ENCODE data around the gene GDF10. TPM values are rescaled to one million over a fixed set of nuclear protein-coding genes. Genes with fewer than 3 reads are reported as not detected.
A peak's percentile ranks its signal among the peaks of the same experiment; 100 is the strongest.

Gene GDF10
- total RNA-seq, 1 experiment from 2014 or later = not detected

DNA sequence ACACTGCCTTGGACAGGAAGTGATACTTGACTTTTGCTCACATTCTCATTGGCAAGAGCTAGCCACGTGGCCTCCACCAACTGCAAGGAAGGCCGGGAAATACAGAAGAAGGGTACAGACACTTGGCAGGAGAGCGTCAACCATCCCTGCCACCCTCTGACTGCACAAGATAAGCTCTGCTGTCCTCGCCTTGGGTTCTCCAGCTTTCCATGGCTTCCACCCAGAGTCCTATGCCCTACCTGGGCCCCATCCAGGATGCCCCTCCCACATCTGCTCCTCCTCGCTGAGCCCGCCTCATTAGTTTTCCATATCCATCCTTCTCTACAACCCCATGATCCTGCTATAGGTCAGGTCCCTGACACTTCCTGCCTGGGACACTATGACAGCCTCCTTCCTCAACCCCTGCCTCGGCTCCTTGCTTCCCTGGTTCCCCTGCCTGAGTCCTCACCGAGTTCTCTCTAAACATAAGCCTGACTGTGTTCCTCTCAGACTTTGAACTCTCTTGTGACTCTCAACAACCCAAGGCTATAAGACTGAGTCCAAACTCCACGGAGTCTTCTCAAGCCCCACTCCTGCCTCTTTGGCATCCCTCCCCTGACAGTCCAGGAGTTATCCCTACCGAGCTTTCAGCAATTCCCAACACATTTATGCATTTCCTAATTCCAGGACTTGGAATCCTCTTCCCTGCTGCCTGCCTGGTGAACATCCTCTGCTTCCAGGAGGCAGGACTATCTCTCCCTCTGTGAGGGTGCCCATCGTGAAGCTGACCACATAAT is 23.2 kb upstream of the GDF10 start:
- no peak overlapping the region for H2AFZ ChIP-seq (ENCODE audit: low read length)
- POLR2A ChIA-PET (ENCODE audit: unreplicated experiment) = no interaction called here
- CTCF ChIA-PET = no interaction called here

GRCh38 chr10:47277352-47278151 is 22.4 kb upstream of the GDF10 start:
- POLR2A ChIA-PET (ENCODE audit: unreplicated experiment) = no interaction called here
- Histone ChIP-seq H3K27me3 (ENCODE audit: low read length) (peaks cover 12% of the 10 kb centered on the region), H3K9ac (ENCODE audit: low read length) (no peak overlapping the region), H3K79me2 (ENCODE audit: low read length) (no peaks in the 10 kb centered on the region), H3F3A (ENCODE audit: low read length, unreplicated experiment) (no peaks in the 10 kb centered on the region), H3K9me3 (ENCODE audit: low read length) (no peaks in the 10 kb centered on the region), H3K4me3 (ENCODE audit: low read length) (no peak overlapping the region), H4K20me1 (ENCODE audit: low read length) (no peaks in the 10 kb centered on the region), H3K4me1 (ENCODE audit: insufficient read depth, low read length) (no peaks in the 10 kb centered on the region), H3K27ac (ENCODE audit: low read length) (no peak overlapping the region), H3K9me2 (replicated peaks; ENCODE audit: low read length) (no peaks in the 10 kb centered on the region), H2AFZ (ENCODE audit: low read length) (no peak overlapping the region), H3K4me2 (ENCODE audit: low read length) (no peak overlapping the region), H3K36me3 (ENCODE audit: low read depth, low read length) (no peaks in the 10 kb centered on the region)
- no peak for TF ChIP-seq EZH2phosphoT487 (IDR thresholded peaks at IDR 0.05; ENCODE audit: borderline replicate concordance, low read length)
- no peak for TF ChIP-seq EZH2 (IDR thresholded peaks at IDR 0.05; ENCODE audit: low read length, unreplicated experiment)
- no peak for TF ChIP-seq CTCF (conservative IDR thresholded peaks at IDR 0.05; ENCODE audit: low read depth, low read length)
- CTCF ChIA-PET = no interaction called here
- no peak for ATAC-seq
- no TSS peak for BruUV-seq (replicated peaks)
- peak; percentile 4 for DNase-seq
- intact Hi-C loops (cut with micrococcal nuclease) = no loop called here

More for the DNA sequence above, 23.2 kb upstream of the GDF10 start:
- Histone ChIP-seq H3K4me1 (ENCODE audit: insufficient read depth, low read length) (no peaks in the 10 kb centered on the region), H3K4me3 (ENCODE audit: low read length) (no peak overlapping the region), H3K27me3 (ENCODE audit: low read length) (peaks cover 10% of the 10 kb centered on the region), H3K9me2 (replicated peaks; ENCODE audit: low read length) (no peaks in the 10 kb centered on the region), H3K9ac (ENCODE audit: low read length) (no peak overlapping the region), H3K27ac (ENCODE audit: low read length) (no peak overlapping the region), H3F3A (ENCODE audit: low read length, unreplicated experiment) (no peaks in the 10 kb centered on the region), H4K20me1 (ENCODE audit: low read length) (no peaks in the 10 kb centered on the region), H3K79me2 (ENCODE audit: low read length) (no peaks in the 10 kb centered on the region), H3K36me3 (ENCODE audit: low read depth, low read length) (no peaks in the 10 kb centered on the region), H3K9me3 (ENCODE audit: low read length) (no peaks in the 10 kb centered on the region), H3K4me2 (ENCODE audit: low read length) (no peak overlapping the region)
- ATAC-seq (no peak), DNase-seq (no peak)
- no peak for TF ChIP-seq EZH2phosphoT487 (IDR thresholded peaks at IDR 0.05; ENCODE audit: borderline replicate concordance, low read length)
- TF ChIP-seq CTCF (conservative IDR thresholded peaks at IDR 0.05; ENCODE audit: low read depth, low read length) = no peak
- TF ChIP-seq EZH2 (IDR thresholded peaks at IDR 0.05; ENCODE audit: low read length, unreplicated experiment) = no peak
- no TSS peak for BruUV-seq (replicated peaks)
- intact Hi-C loops (cut with micrococcal nuclease) = no loop called here

DNA sequence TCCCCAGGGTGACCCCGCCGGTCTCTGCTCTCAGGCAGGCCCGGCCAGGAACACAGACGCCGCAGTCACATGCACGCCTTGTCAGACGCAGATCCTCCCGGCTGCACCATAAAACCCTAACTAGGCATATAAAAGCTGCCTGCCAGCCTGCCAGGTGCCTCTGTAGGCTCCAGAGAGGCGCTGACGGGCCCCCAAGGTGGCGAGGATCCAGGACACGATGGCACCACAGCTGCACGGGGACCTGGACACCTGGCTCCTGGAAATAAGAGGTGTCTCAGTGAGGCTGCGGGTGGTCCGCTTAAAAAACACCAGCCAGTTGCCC is 21.9 kb upstream of the GDF10 start:
- no TSS peak for BruUV-seq (replicated peaks)
- H3K4me1 ChIP-seq (ENCODE audit: insufficient read depth, low read length) = no peaks in the 10 kb centered on the region
- H3K9me2 ChIP-seq (replicated peaks; ENCODE audit: low read length) = no peaks in the 10 kb centered on the region
- H3K79me2 ChIP-seq (ENCODE audit: low read length) = no peaks in the 10 kb centered on the region
- ChIA-PET CTCF (no interaction called here), POLR2A (ENCODE audit: unreplicated experiment) (no interaction called here)
- H3K9me3 ChIP-seq (ENCODE audit: low read length) = no peaks in the 10 kb centered on the region
- H3F3A ChIP-seq (ENCODE audit: low read length, unreplicated experiment) = no peaks in the 10 kb centered on the region
- H3K27me3 ChIP-seq (ENCODE audit: low read length) = peaks cover 12% of the 10 kb centered on the region
- no peak overlapping the region for H3K4me2 ChIP-seq (ENCODE audit: low read length)
- no peaks in the 10 kb centered on the region for H4K20me1 ChIP-seq (ENCODE audit: low read length)
- H3K27ac ChIP-seq (ENCODE audit: low read length) = no peak overlapping the region
- H3K9ac ChIP-seq (ENCODE audit: low read length) = no peak overlapping the region
- H3K4me3 ChIP-seq (ENCODE audit: low read length) = no peak overlapping the region
- no peaks in the 10 kb centered on the region for H3K36me3 ChIP-seq (ENCODE audit: low read depth, low read length)
- no peak for DNase-seq
- H2AFZ ChIP-seq (ENCODE audit: low read length) = no peak overlapping the region
- TF ChIP-seq EZH2 (IDR thresholded peaks at IDR 0.05; ENCODE audit: low read length, unreplicated experiment) (no peak), EZH2phosphoT487 (IDR thresholded peaks at IDR 0.05; ENCODE audit: borderline replicate concordance, low read length) (no peak)
- intact Hi-C loops (cut with micrococcal nuclease) = no loop called here
- no peak for ATAC-seq
